ENCODE data around the gene BCL2L15. TPM values are rescaled to one million over a fixed set of nuclear protein-coding genes. Genes with fewer than 3 reads are reported as not detected.

The BCL2L15 gene
- total RNA-seq, 1 donor = under 0.01 TPM

DNA sequence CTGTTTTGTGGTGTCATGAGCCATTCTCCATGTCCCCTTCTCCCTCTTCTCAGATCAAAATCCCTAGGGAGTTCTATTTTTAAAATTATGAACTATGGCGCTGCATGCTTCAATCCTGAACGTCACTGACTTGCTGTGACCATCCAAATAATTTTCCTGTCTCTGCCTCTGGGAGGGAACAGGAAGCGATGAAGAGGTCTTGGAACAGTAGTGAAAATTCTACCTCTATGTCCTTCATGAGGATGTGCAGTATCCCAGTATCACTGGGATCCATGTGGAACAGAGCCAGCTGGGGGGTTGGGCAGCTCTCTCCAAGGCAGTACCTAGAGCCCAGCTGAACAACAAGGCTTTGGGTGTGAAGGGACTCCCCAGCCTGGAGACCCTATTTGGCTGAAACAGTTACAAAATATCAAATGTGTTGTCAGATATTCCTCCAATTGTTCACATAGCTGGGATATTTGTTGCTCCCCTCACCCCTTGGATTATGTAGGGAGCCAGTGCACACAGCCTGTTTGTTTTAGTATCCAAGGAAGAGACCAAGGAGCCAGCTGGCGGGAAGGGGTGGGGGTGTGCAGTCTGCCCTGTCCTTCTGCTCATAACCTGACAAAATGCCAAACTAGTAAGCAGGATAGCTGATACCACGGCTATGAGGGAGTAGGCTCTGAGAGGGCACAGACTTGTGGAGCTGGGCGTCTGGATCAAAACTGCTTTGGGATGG, 25.4 kb upstream of the BCL2L15 start:
- DNase-seq (ENCODE audit: low read depth) = peak; percentile 66
- TF ChIP-seq, protein P1, sequence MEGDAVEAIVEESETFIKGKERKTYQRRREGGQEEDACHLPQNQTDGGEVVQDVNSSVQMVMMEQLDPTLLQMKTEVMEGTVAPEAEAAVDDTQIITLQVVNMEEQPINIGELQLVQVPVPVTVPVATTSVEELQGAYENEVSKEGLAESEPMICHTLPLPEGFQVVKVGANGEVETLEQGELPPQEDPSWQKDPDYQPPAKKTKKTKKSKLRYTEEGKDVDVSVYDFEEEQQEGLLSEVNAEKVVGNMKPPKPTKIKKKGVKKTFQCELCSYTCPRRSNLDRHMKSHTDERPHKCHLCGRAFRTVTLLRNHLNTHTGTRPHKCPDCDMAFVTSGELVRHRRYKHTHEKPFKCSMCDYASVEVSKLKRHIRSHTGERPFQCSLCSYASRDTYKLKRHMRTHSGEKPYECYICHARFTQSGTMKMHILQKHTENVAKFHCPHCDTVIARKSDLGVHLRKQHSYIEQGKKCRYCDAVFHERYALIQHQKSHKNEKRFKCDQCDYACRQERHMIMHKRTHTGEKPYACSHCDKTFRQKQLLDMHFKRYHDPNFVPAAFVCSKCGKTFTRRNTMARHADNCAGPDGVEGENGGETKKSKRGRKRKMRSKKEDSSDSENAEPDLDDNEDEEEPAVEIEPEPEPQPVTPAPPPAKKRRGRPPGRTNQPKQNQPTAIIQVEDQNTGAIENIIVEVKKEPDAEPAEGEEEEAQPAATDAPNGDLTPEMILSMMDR (IDR thresholded peaks at IDR 0.05; ENCODE audit: insufficient read depth, low read depth, low read length) = no peak
- no peak overlapping the region for H3K4me3 ChIP-seq (ENCODE audit: low read depth, low read length)

DNA sequence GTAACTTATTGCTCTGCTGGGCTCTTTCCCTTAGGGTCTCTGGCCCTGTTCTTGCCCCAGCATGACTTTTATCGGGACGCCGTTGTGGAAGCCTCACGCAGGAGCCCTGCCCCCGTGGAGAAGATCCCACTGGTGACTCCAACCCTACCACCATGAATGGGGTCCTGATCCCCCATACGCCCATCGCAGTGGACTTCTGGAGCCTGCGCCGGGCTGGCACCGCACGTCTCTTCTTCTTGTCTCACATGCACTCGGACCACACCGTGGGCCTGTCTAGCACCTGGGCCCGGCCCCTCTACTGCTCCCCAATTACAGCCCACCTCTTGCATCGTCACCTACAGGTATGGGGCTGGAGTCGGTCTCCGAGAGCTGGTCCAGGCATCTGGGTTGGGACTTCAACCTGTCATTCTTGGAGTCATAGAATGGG, 18.1 kb upstream of the BCL2L15 start:
- H3K4me3 ChIP-seq (ENCODE audit: low read depth, low read length) = peak overlapping the region; percentile 68
- TF ChIP-seq, protein P1 (IDR thresholded peaks at IDR 0.05; ENCODE audit: insufficient read depth, low read depth, low read length) = no peak
- DNase-seq (ENCODE audit: low read depth) = no peak

DNA sequence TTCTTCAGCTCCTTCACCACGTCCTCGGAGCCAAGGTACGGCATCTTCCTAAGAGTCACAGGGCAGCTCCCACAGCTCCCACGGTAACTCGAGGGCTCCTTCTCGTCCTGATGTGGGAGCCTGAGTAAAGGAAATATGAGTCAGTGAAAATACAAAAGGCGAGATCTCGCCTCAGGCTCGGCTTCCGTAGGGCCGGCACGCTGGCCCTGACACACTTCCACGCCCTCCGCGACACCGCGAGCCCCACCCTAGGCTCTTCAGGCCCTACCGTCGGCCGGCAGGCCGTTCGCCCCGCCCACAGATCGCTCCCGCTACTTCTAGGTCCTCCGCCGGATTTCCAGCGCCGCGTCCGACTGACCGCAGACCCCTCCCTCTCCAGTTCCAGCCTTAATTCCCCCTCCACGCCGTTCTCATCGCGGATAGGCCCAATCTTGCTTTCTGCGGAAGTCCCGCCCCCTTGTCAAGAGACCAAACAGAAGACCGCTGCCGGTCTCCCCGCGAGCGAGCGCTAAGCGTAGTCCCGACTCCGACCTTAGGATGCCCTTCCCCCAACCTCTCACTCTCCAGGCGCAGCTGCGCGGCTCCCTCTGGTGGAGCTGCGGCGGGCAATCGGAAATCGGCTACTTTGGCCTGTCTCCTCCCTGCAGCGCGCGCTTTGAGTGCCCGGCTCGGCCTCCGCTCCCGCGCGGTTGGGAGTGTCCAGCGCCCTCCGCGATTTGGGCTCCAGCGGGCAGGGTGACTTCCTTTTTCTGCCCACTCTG, 17.5 kb upstream of the BCL2L15 start, which contains the start of the genes AP4B1 and DCLRE1B:
Gene AP4B1 (minus strand): TSS at position 126 of the 761 bp plus-strand sequence. CDS start 82 bp downstream, at position 44.
Gene DCLRE1B (plus strand): TSS at position 653 of the 761 bp plus-strand sequence. CDS start 261 bp downstream, outside the sequence.
- DNase-seq (ENCODE audit: low read depth) = peak; percentile 100
- TF ChIP-seq, protein P1 (IDR thresholded peaks at IDR 0.05; ENCODE audit: insufficient read depth, low read depth, low read length) = peak; percentile 60
- peak within 1 kb of the TSS; percentile 68 for H3K4me3 ChIP-seq (ENCODE audit: low read depth, low read length)

GRCh38 chr1:113904293-113904673, 16.9 kb upstream of the BCL2L15 start:
- TF ChIP-seq, protein P1 (IDR thresholded peaks at IDR 0.05; ENCODE audit: insufficient read depth, low read depth, low read length) = no peak
- peak overlapping the region; percentile 68 for H3K4me3 ChIP-seq (ENCODE audit: low read depth, low read length)
- no peak for DNase-seq (ENCODE audit: low read depth)

GRCh38 chr1:113903501-113904292, 16.3 kb upstream of the BCL2L15 start:
- TF ChIP-seq, protein P1 (IDR thresholded peaks at IDR 0.05; ENCODE audit: insufficient read depth, low read depth, low read length) = no peak
- DNase-seq (ENCODE audit: low read depth) = no peak
- peak overlapping the region; percentile 68 for H3K4me3 ChIP-seq (ENCODE audit: low read depth, low read length)

GRCh38 chr1:113901191-113901590, 13.8 kb upstream of the BCL2L15 start:
- DNase-seq (ENCODE audit: low read depth) = no peak
- TF ChIP-seq, protein P1 (IDR thresholded peaks at IDR 0.05; ENCODE audit: insufficient read depth, low read depth, low read length) = no peak
- H3K4me3 ChIP-seq (ENCODE audit: low read depth, low read length) = no peak overlapping the region

Data from fibroblast of villous mesenchyme (primary cell).